Esophagus squamous epithelium (tissue), 5 donors: ENCODE measurements around the gene EIF5A2. TPM values are rescaled to one million over a fixed set of nuclear protein-coding genes. Genes with fewer than 3 reads are reported as not detected.
"Not testable (repeated sequence)": the region's sequence is repeated elsewhere in the genome, so short reads cannot be mapped to it uniquely, and the experiment has no call there.

ENCODE experiments used
- DNase-seq: peaks from one replicate; lab custom pipeline; 2025; lab: John Stamatoyannopoulos, UW
- H3K27ac ChIP-seq, 4 donors: fragments of 200-600 bp; sonication (generic); one replicate each; pipeline ENCODE4 v1.5.1; 2016 to 2019; ENCODE audit warnings: mild to moderate bottlenecking in 1 of 4
- H3K27me3 ChIP-seq, 4 donors: fragments of 200-600 bp; sonication (generic); 1 replicate in 3 of 4; 2 replicates in 1 of 4; pipeline versions ENCODE4 v1.5.1 to v1.6.0; 2017 to 2021; ENCODE audit warnings: antibody characterized with exemption in 1 of 4
- H3K36me3 ChIP-seq, 3 donors: fragments of 200-600 bp; sonication (generic); one replicate each; pipeline ENCODE4 v1.5.1; 2016 to 2019
- H3K4me1 ChIP-seq, 3 donors: fragments of 200-600 bp; sonication (generic); one replicate each; pipeline ENCODE4 v1.5.1; 2017 to 2019
- H3K4me3 ChIP-seq, 4 donors: fragments of 200-600 bp; sonication (generic); 1 replicate in 3 of 4; 2 replicates in 1 of 4; pipeline ENCODE4 v1.5.1; 2016 to 2019; ENCODE audit warnings: mild to moderate bottlenecking in 2 of 4, moderate library complexity in 1 of 4
- H3K9me3 ChIP-seq, 3 donors: fragments of 200-600 bp; sonication (generic); one replicate each; pipeline ENCODE4 v1.5.1; 2016 to 2019
- POLR2A ChIP-seq, 4 donors: fragments of 450-650 bp; IDR thresholded peaks; one replicate each; pipeline ENCODE4 v1.6.1; 2017; ENCODE audit warnings: antibody characterized with exemption in 4 of 4, mild to moderate bottlenecking in 4 of 4, moderate library complexity in 3 of 4
- WGBS, 2 donors: methylation state at CpG; one replicate each; pipeline ENCODE4 v1.1.5; 2018; 5-methylcytosine and 5-hydroxymethylcytosine counted together
- intact Hi-C: fragments of 100-400 bp; cut with DNase I; formaldehyde crosslinking; loops from one replicate; pipeline ENCODE4 v1.15.0; 2022
- total RNA-seq, 4 donors: library from RNA; depleted of rRNA; stranded (reverse); fragments of >200 nt; gene quantifications; one replicate each; pipeline ENCODE4 v1.1.0, GENCODE V29; 2016
- TF ChIP-seq, protein P1 (sequence below), 6 experiments: fragments of 450-650 bp in 4 of 6; fragments of 200-600 bp in 2 of 6; sonication (generic) in 2 of 6; IDR thresholded peaks; one replicate each; pipeline ENCODE4 v1.5.1; 2016 to 2019; ENCODE audit warnings: antibody characterized with exemption in 6 of 6, mild to moderate bottlenecking in 4 of 6, moderate library complexity in 4 of 6
- donor health status: DM: yes; HTN: yes; CAD: no.

Gene EIF5A2
- total RNA-seq, 4 donors from 2014 or later, result 2.3 to 6.0 (median 2.6) TPM

DNA sequence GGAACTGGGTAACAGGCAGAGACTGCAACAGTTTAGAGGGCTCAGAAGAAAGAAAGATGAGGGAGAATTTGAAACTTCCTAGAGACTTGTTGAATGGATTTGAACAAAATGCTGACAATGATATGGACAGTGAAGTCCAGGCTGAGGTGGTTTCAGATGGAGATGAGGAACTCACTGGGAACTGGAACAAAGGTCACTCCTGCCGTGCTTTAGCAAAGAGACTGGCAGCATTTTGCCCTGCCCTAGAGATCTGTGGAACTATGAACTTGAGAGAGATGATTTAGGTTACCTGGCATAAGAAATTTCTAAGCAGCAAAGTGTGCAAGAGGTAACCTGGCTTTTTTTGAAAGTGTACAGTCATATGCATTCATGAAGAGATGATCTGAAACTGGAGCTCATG lies 11.7 kb downstream of the EIF5A2 start:
- no peaks in the 10 kb centered on the region for H3K27me3 ChIP-seq
- H3K27ac ChIP-seq, result no peak overlapping the region
- H3K9me3 ChIP-seq, result no peaks in the 10 kb centered on the region
- H3K4me3 ChIP-seq, result no peak overlapping the region
- intact Hi-C loops, result no loop called here
- 90 to 91% methylated on average over 1 of the region's 1 CpG for WGBS, 2 donors
- no peak for DNase-seq
- no peaks in the 10 kb centered on the region for H3K4me1 ChIP-seq
- TF ChIP-seq POLR2A (IDR thresholded peaks at IDR 0.05), result no peak
- TF ChIP-seq, protein P1, sequence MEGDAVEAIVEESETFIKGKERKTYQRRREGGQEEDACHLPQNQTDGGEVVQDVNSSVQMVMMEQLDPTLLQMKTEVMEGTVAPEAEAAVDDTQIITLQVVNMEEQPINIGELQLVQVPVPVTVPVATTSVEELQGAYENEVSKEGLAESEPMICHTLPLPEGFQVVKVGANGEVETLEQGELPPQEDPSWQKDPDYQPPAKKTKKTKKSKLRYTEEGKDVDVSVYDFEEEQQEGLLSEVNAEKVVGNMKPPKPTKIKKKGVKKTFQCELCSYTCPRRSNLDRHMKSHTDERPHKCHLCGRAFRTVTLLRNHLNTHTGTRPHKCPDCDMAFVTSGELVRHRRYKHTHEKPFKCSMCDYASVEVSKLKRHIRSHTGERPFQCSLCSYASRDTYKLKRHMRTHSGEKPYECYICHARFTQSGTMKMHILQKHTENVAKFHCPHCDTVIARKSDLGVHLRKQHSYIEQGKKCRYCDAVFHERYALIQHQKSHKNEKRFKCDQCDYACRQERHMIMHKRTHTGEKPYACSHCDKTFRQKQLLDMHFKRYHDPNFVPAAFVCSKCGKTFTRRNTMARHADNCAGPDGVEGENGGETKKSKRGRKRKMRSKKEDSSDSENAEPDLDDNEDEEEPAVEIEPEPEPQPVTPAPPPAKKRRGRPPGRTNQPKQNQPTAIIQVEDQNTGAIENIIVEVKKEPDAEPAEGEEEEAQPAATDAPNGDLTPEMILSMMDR (IDR thresholded peaks at IDR 0.05), result no peak
- H3K36me3 ChIP-seq, result no peaks in the 10 kb centered on the region

DNA sequence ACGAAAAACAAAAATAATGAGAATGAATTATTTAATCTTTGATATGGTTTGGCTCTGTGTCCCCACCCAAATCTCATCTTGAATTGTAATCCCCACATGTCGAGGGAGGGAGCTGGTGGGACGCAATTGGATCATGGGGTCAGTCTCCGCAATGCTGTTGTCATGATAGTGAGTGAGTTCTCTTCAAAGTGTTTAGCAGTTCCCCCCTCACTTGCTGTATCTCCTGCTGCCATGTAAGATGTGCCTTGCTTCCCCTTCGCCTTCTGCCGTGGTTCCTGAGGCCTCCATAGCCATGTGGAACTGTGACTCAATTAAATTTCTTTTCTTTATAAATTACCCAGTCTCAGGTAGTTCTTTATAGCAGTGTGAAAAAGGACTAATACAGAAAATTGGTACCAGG lies 12.1 kb downstream of the EIF5A2 start:
- H3K9me3 ChIP-seq, H3K27me3 ChIP-seq, H3K4me3 ChIP-seq, H3K36me3 ChIP-seq, H3K27ac ChIP-seq, intact Hi-C loops, DNase-seq, H3K4me1 ChIP-seq: not testable (repeated sequence)
- 87 to 94% methylated on average over 6 of the region's 6 CpGs for WGBS, 2 donors

DNA sequence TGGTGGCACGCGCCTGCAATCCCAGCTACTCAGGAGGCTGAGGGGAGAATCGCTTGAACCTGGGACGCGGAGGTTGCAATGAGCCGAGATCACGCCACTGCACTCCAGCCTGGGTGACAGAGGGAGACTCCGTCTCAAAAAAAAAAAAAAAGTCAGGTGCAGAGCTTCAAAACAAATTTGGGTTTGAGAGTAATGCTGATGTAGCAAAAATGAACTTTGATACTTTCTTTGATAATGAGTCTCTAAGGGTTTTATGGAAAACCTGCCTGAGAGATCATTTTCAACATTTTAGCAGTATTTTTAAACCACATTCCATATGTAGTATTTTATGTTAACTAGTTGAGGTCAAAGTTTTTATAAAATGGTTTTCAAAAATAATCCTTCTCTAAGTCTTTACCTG lies 14.5 kb downstream of the EIF5A2 start:
- H3K9me3 ChIP-seq, result no peaks in the 10 kb centered on the region
- TF ChIP-seq, protein P1 (IDR thresholded peaks at IDR 0.05), result no peak
- TF ChIP-seq POLR2A (IDR thresholded peaks at IDR 0.05), result no peak
- no peak overlapping the region for H3K27ac ChIP-seq
- H3K27me3 ChIP-seq, result no peaks in the 10 kb centered on the region
- no peaks in the 10 kb centered on the region for H3K4me1 ChIP-seq
- H3K4me3 ChIP-seq, result no peak overlapping the region
- DNase-seq, result no peak
- intact Hi-C loops, result no loop called here
- H3K36me3 ChIP-seq, result no peaks in the 10 kb centered on the region
- 95 to 99% methylated on average over 8 of the region's 8 CpGs for WGBS, 2 donors

DNA sequence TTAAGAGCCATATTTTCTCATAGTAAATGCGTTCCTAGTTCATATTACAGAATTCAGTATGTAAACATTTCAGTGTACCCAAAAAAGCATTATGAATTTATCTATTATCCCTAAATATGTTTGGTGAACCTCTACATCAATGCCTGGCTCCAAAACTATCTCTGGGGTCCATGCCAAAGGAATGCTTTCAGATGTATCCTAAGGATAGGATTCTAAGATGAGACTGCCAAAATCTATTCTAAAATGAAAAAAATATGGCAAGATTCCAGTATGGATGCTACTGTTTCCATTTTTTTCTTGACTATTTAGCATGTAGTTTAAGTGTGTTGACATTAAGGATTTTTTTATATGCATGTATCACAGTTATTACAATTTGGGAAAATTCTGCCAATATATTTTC lies 18.8 kb downstream of the EIF5A2 start:
- Histone ChIP-seq H3K9me3 (no peaks in the 10 kb centered on the region), H3K27me3 (no peaks in the 10 kb centered on the region), H3K4me1 (no peaks in the 10 kb centered on the region), H3K27ac (no peak overlapping the region), H3K36me3 (no peaks in the 10 kb centered on the region), H3K4me3 (no peak overlapping the region)
- intact Hi-C loops, result no loop called here
- no peak for DNase-seq
- WGBS, 2 donors, result 41 to 43% methylated on average over 1 of the region's 1 CpG
- no peak for TF ChIP-seq POLR2A (IDR thresholded peaks at IDR 0.05)
- TF ChIP-seq, protein P1 (IDR thresholded peaks at IDR 0.05), result no peak

DNA sequence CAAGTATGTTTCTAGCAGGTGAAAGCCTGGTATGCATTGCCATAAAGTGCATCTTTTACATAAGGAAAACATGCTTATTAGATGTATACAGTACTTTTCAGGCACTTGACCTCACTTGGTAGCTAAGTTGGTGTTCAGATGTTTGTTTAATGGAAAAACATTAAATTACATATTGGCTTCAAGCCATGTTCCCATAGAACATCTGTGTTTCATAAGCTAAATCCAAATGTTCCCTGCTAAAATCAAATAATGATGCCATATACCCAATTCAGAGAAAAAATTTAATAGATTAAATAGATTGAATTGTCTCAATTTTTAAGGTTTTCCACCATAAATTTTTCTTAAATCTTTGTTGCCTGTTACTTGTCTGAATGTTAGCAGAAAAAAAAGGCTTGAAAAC lies 19.3 kb downstream of the EIF5A2 start:
- DNase-seq, result no peak
- H3K4me1 ChIP-seq, result no peaks in the 10 kb centered on the region
- no peaks in the 10 kb centered on the region for H3K27me3 ChIP-seq
- intact Hi-C loops, result no loop called here
- TF ChIP-seq POLR2A (IDR thresholded peaks at IDR 0.05), result no peak
- TF ChIP-seq, protein P1 (IDR thresholded peaks at IDR 0.05), result no peak
- no peak overlapping the region for H3K27ac ChIP-seq
- H3K36me3 ChIP-seq, result no peaks in the 10 kb centered on the region
- H3K4me3 ChIP-seq, result no peak overlapping the region
- no peaks in the 10 kb centered on the region for H3K9me3 ChIP-seq

DNA sequence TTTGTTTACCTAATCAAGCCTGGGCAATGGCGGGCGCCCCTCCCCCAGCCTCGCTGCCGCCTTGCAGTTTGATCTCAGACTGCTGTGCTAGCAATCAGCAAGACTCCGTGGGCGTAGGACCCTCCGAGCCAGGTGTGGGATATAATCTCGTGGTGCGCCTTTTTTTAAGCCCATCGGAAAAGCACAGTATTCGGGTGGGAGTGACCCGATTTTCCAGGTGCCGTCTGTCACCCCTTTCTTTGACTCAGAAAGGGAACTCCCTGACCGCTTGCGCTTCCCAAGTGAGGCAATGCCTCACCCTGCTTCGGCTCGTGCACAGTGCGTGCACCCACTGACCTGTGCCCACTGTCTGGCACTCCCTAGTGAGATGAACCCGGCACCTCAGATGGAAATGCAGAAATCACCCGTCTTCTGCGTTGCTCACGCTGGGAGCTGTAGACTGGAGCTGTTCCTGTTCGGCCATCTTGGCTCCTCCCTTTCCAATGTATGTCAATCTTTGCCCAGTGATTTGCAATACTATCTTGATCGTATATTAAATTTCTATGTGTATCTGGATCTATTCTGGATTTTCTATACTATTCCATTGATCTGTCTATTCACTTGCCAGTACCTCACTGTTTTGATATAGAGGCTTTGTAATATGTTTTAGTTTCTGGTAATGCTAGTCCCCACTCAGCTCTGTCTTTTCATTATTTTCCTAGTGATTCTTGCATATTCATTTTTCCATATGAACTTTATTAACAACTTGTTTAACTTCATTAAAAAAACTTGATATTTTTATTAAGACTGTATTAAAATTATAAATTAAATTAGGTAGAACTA lies 24.1 kb downstream of the EIF5A2 start:
- 95 to 99% methylated on average over 8 to 11 of the region's 24 CpGs for WGBS, 2 donors
- not testable (repeated sequence) for H3K9me3 ChIP-seq, DNase-seq

DNA sequence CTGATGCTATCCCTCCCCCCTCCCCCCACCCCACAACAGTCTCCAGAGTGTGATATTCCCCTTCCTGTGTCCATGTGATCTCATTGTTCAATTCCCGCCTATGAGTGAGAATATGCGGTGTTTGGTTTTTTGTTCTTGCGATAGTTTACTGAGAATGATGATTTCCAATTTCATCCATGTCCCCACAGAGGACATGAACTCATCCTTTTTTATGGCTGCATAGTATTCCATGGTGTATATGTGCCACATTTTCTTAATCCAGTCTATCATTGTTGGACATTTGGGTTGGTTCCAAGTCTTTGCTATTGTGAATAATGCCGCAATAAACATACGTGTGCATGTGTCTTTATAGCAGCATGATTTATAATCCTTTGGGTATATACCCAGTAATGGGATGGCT lies 29.7 kb downstream of the EIF5A2 start:
- H3K27ac ChIP-seq, H3K4me3 ChIP-seq, H3K36me3 ChIP-seq, DNase-seq, H3K9me3 ChIP-seq, H3K4me1 ChIP-seq, intact Hi-C loops, H3K27me3 ChIP-seq: not testable (repeated sequence)
- WGBS, 2 donors, result 100% methylated on average over 1 to 3 of the region's 5 CpGs

More for the DNA sequence above, 24.1 kb downstream of the EIF5A2 start:
- H3K27me3 ChIP-seq, intact Hi-C loops, H3K4me1 ChIP-seq, H3K36me3 ChIP-seq, H3K27ac ChIP-seq: not testable (repeated sequence)
- peak overlapping the region in 1 of 4 donors; percentile 4 for H3K4me3 ChIP-seq

DNA sequence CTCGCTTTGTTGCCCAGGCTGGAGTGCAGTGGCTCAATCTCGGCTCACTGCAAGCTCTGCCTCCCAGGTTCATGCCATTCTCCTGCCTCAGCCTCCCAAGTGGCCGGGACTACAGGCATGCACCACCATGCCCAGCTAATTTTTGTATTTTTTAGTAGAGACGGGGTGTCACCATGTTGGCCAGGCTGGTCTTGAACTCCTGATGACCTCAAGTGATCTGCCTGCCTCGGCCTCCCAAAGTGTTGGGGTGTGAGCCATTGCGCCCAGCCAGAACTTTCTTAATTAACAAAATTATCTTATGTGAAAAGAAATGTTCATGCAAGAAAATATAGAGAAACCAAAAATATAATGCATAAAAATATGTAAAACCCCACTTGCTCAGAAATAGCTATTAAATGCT lies 31.1 kb downstream of the EIF5A2 start:
- H3K36me3 ChIP-seq, DNase-seq, H3K4me3 ChIP-seq, H3K4me1 ChIP-seq, H3K9me3 ChIP-seq, intact Hi-C loops, H3K27me3 ChIP-seq, H3K27ac ChIP-seq: not testable (repeated sequence)
- WGBS, 2 donors, result 87 to 88% methylated on average over 6 of the region's 6 CpGs
